Activated T-helper 1 cell treated with anti-CD3 and anti-CD28 coated beads, Interleukin-12 subunit alpha, Interleukin-12 subunit beta, Interleukin-2, Interleukin-4 antibody, amounts not matched to agents 30 ng/mL and 10 ng/mL and 1 ng/mL, durations not matched to agents 14 hours and 24 hours and 36 hours (primary cell): ENCODE data around the gene NCOA1. TPM values are rescaled to one million over a fixed set of nuclear protein-coding genes. Genes with fewer than 3 reads are reported as not detected.

Experiments used
- DNase-seq: peaks from one replicate; pipeline ENCODE4 v3.0.0; 2021; ENCODE audit warnings: low spot score
- H3K27ac Mint-ChIP-seq: one replicate; pipeline ENCODE4 v1.8.0; 2021; ENCODE audit warnings: mild to moderate bottlenecking, mixed read lengths
- H3K27me3 Mint-ChIP-seq: one replicate; pipeline ENCODE4 v1.8.0; 2022; ENCODE audit warnings: mild to moderate bottlenecking, moderate library complexity, mixed read lengths; ENCODE audit not compliant: insufficient read depth
- H3K36me3 Mint-ChIP-seq: one replicate; pipeline ENCODE4 v1.8.0; 2021; ENCODE audit warnings: low read depth, mixed read lengths
- H3K4me1 Mint-ChIP-seq: one replicate; pipeline ENCODE4 v1.8.0; 2021; ENCODE audit warnings: low read depth, mixed read lengths
- H3K4me3 Mint-ChIP-seq: one replicate; pipeline ENCODE4 v1.8.0; 2021; ENCODE audit warnings: mild to moderate bottlenecking, moderate library complexity, mixed read lengths
- H3K9me3 Mint-ChIP-seq: one replicate; pipeline ENCODE4 v1.8.0; 2021; ENCODE audit warnings: mixed read lengths
- intact Hi-C: fragments of 100-400 bp; cut with micrococcal nuclease; formaldehyde crosslinking; loops from one replicate; pipeline ENCODE4 v1.15.1; 2024
- total RNA-seq: library from RNA; stranded (reverse); gene quantifications from 2 replicates; pipeline ENCODE4 v1.2.3, GENCODE V29; 2022

The NCOA1 gene
- total RNA-seq, 1 donor from 2014 or later = 30.0 TPM

DNA sequence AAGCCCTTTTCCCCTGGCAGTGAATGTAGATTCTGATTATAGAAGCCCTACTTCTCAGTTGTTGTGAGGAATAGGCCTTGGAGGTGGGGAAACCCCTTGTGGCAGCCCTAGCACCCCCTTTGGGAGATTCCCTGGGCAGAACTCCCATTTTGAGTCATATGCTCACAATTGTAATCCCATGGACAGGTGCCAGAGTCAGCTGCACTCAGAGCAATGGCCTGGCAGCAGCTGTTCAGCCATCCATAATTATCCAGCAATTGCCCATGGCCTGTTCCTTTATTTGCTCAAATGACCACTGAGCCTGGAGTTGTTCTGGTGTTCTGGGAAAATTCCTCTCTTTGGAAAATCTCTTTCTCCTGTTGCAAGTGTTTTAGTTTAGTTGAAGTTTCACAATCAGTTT lies 230.4 kb downstream of the NCOA1 start:
- no peak for DNase-seq
- no peaks in the 10 kb centered on the region for H3K27me3 Mint-ChIP-seq
- H3K36me3 Mint-ChIP-seq = peaks cover 11% of the 10 kb centered on the region
- H3K27ac Mint-ChIP-seq = peak overlapping the region; percentile 21
- no peaks in the 10 kb centered on the region for H3K4me1 Mint-ChIP-seq
- intact Hi-C loops = no loop called here
- H3K9me3 Mint-ChIP-seq = no peaks in the 10 kb centered on the region
- H3K4me3 Mint-ChIP-seq = no peak overlapping the region

GRCh38 chr2:24722141-24722790 lies 231.2 kb downstream of the NCOA1 start:
- peaks cover 8% of the 10 kb centered on the region for H3K36me3 Mint-ChIP-seq
- intact Hi-C loops = no loop called here

GRCh38 chr2:24723191-24723590 lies 232.1 kb downstream of the NCOA1 start:
- no peaks in the 10 kb centered on the region for H3K4me1 Mint-ChIP-seq
- intact Hi-C loops = no loop called here
- peaks cover 4% of the 10 kb centered on the region for H3K36me3 Mint-ChIP-seq
- no peaks in the 10 kb centered on the region for H3K27me3 Mint-ChIP-seq
- DNase-seq = no peak
- H3K4me3 Mint-ChIP-seq = no peak overlapping the region
- H3K9me3 Mint-ChIP-seq = no peaks in the 10 kb centered on the region
- H3K27ac Mint-ChIP-seq = no peak overlapping the region

More at GRCh38 chr2:24722141-24722790, 231.2 kb downstream of the NCOA1 start:
- Mint-ChIP-seq H3K4me1 (no peaks in the 10 kb centered on the region), H3K9me3 (no peaks in the 10 kb centered on the region), H3K27me3 (no peaks in the 10 kb centered on the region), H3K27ac (no peak overlapping the region), H3K4me3 (no peak overlapping the region)
- no peak for DNase-seq

DNA sequence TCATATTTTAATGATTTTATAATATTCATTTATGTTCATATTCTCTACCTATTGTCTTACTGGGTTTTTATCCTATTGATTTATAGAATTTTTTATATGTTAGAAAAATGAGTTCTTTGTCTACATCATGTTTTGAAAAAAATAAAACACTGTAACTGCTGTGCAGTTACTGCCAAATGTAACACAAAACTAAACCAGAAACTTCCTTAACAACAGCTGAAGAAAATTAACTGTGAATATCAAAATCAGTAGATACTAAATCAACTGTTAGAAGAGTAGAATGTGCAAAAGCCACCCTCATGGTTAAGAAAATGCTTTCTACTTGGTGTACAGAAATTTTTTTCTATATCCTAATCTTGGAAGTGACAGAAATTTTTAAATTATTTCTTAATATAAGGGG lies 232.6 kb downstream of the NCOA1 start:
- intact Hi-C loops = no loop called here
- no peaks in the 10 kb centered on the region for H3K27me3 Mint-ChIP-seq
- no peak for DNase-seq
- H3K4me3 Mint-ChIP-seq = no peak overlapping the region
- no peak overlapping the region for H3K27ac Mint-ChIP-seq
- no peaks in the 10 kb centered on the region for H3K4me1 Mint-ChIP-seq
- no peaks in the 10 kb centered on the region for H3K9me3 Mint-ChIP-seq
- peaks cover 2% of the 10 kb centered on the region for H3K36me3 Mint-ChIP-seq

- Mint-ChIP-seq H3K4me3 (no peak overlapping the region), H3K9me3 (no peaks in the 10 kb centered on the region), H3K27me3 (no peaks in the 10 kb centered on the region), H3K36me3 (peaks cover 3% of the 10 kb centered on the region), H3K27ac (no peak overlapping the region), H3K4me1 (no peaks in the 10 kb centered on the region)
- intact Hi-C loops = no loop called here
- DNase-seq = no peak
Observed at GRCh38 chr2:24724111-24724775, 233.2 kb downstream of the NCOA1 start.

- H3K4me1 Mint-ChIP-seq = no peaks in the 10 kb centered on the region
- DNase-seq = no peak
- no peak overlapping the region for H3K4me3 Mint-ChIP-seq
- no peaks in the 10 kb centered on the region for H3K9me3 Mint-ChIP-seq
- H3K36me3 Mint-ChIP-seq = peaks cover 2% of the 10 kb centered on the region
- H3K27me3 Mint-ChIP-seq = no peaks in the 10 kb centered on the region
- no peak overlapping the region for H3K27ac Mint-ChIP-seq
- intact Hi-C loops = no loop called here
Observed at GRCh38 chr2:24725956-24726355, 234.9 kb downstream of the NCOA1 start.

GRCh38 chr2:24730481-24730880 lies 239.4 kb downstream of the NCOA1 start:
- peaks cover 2% of the 10 kb centered on the region for H3K36me3 Mint-ChIP-seq
- H3K9me3 Mint-ChIP-seq = no peaks in the 10 kb centered on the region
- H3K4me3 Mint-ChIP-seq = no peak overlapping the region
- H3K27ac Mint-ChIP-seq = no peak overlapping the region
- DNase-seq = no peak
- H3K4me1 Mint-ChIP-seq = no peaks in the 10 kb centered on the region
- intact Hi-C loops = no loop called here
- H3K27me3 Mint-ChIP-seq = no peaks in the 10 kb centered on the region

DNA sequence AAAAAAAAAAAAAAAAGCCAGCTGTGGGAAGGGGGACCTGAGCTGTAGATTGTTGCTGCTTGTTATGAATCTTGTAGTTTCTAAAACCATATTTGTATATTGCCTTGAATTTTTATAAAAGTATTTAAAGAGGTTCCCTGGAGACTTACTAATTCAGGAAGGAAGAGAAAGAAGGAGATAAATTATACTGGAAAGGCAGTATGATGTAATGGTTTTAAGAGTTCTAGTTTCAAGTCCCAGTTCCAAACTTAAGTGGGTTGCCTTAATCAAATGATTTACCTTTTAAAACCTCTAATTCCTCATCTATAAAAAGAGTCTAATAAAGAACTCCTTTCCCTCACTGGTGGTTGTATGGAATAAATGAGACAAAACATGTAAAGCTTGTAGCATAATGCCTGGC lies 240.0 kb downstream of the NCOA1 start:
- Mint-ChIP-seq H3K4me3 (no peak overlapping the region), H3K27me3 (no peaks in the 10 kb centered on the region), H3K27ac (no peak overlapping the region), H3K9me3 (no peaks in the 10 kb centered on the region), H3K36me3 (peaks cover 2% of the 10 kb centered on the region), H3K4me1 (no peaks in the 10 kb centered on the region)
- DNase-seq = no peak
- intact Hi-C loops = no loop called here

DNA sequence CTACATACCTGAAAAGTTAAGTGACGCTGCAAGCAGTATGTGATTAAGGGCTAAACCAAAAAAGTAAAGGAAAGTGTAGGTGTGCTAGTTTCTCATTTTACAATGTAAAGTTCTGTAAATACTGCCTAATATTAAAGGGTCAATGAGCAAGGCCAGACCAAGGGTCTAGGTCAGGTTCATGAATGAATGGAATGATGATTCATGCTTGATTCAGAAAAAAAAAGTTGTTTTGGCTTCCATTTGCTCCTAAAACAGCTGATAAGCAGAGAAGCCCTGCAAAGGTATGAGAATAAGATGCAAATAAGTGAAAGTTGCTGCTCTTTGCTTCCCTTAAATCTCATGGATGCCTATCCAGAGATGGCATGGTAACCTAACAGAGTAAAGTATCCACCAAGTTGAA lies 240.9 kb downstream of the NCOA1 start:
- Mint-ChIP-seq H3K9me3 (no peaks in the 10 kb centered on the region), H3K27ac (no peak overlapping the region), H3K36me3 (peaks cover 3% of the 10 kb centered on the region), H3K4me1 (no peaks in the 10 kb centered on the region), H3K27me3 (no peaks in the 10 kb centered on the region), H3K4me3 (no peak overlapping the region)
- DNase-seq = no peak
- intact Hi-C loops = no loop called here

GRCh38 chr2:24734741-24735140 lies 243.7 kb downstream of the NCOA1 start:
- no peaks in the 10 kb centered on the region for H3K9me3 Mint-ChIP-seq
- intact Hi-C loops = no loop called here
- no peak for DNase-seq
- H3K36me3 Mint-ChIP-seq = peaks cover 2% of the 10 kb centered on the region
- no peak overlapping the region for H3K27ac Mint-ChIP-seq
- no peaks in the 10 kb centered on the region for H3K4me1 Mint-ChIP-seq
- H3K27me3 Mint-ChIP-seq = no peaks in the 10 kb centered on the region
- H3K4me3 Mint-ChIP-seq = no peak overlapping the region

DNA sequence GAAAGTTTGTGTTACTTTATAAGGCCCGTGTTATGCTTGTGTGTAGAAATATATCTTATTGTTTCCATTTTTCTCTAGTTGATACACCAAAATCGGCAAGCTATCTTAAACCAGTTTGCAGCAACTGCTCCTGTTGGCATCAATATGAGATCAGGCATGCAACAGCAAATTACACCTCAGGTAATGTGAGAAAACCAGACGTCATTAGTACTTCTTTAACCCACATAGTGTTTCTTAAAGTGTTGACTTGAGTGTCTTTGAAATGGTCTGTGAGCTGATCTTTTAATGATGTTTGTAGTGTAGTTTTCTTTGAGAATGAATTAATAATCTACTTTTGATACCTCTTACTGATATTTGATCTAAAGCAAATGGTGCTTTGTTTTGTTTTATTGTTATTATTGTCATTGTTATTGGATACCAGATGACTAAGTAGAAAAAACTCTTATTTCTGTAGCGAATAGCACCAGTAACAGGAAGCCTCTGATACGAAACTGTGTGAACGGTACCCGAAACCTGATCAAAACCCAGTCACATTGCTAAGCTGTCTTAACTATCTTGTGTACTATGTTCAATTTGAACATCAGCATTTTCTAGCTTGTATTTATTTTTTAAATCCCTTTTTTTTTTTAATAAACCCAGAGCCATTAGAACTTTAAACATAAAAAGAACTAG lies 248.4 kb downstream of the NCOA1 start:
- Mint-ChIP-seq H3K27ac (no peak overlapping the region), H3K27me3 (no peaks in the 10 kb centered on the region), H3K9me3 (no peaks in the 10 kb centered on the region), H3K4me1 (no peaks in the 10 kb centered on the region), H3K4me3 (no peak overlapping the region), H3K36me3 (peaks cover 21% of the 10 kb centered on the region)
- intact Hi-C loops = no loop called here
- no peak for DNase-seq

DNA sequence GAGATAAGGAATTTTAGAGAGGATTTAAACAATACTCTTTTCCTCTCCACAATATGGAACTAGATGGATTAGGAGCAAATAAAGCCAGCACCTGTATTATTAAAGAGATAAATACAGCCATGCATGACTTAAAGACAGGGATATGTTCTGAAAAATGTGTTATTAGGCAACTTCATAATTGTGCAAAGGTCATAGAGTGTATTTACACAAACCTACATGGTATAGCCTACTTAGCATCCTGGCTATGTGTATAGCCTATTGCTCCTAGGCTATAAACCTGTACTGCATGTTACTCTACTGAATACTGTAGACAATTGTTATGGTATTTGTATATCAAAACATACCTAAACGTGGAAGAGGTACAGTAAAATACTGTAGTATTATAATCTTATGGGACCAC lies 249.1 kb downstream of the NCOA1 start:
- Mint-ChIP-seq H3K4me3 (no peak overlapping the region), H3K9me3 (no peaks in the 10 kb centered on the region), H3K4me1 (no peaks in the 10 kb centered on the region), H3K27me3 (no peaks in the 10 kb centered on the region), H3K36me3 (peaks cover 21% of the 10 kb centered on the region), H3K27ac (no peak overlapping the region)
- no peak for DNase-seq
- intact Hi-C loops = no loop called here

DNA sequence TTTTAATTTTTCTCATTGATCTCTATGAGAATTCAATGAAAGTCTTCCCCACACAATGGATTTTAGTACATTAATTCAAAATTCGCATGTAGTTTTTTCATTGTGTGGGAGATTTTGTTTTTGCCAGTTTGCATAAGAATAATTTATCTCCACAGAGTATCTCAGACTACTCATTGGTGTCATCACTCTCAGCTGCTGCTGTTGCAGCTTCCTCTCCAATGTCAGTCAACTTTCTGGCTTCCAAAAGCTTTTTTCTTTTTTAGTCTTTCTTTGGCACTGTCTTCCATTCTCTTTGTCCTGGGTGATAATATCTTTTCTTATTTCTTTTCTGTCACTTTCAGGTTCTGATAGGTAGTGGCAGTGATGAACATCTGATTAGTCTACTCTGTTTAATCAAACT lies 251.7 kb downstream of the NCOA1 start:
- intact Hi-C loops = no loop called here
- H3K36me3 Mint-ChIP-seq = peaks cover 25% of the 10 kb centered on the region
- no peaks in the 10 kb centered on the region for H3K27me3 Mint-ChIP-seq
- H3K9me3 Mint-ChIP-seq = no peaks in the 10 kb centered on the region
- H3K4me3 Mint-ChIP-seq = no peak overlapping the region
- H3K27ac Mint-ChIP-seq = no peak overlapping the region
- H3K4me1 Mint-ChIP-seq = no peaks in the 10 kb centered on the region
- DNase-seq = no peak
